ENCODE data around the gene ATP5MG. TPM values are rescaled to one million over a fixed set of nuclear protein-coding genes. Genes with fewer than 3 reads are reported as not detected.

Gene ATP5MG
- total and polyA plus RNA-seq, 2 of the 8 experiments (the other 6 are each of a cell fraction or from before 2014, with no cell fraction given), result 237 to 464 TPM

- TF ChIP-seq SIRT6 (IDR thresholded peaks at IDR 0.05; ENCODE audit: low read length) (no peak), SP1 (IDR thresholded peaks at IDR 0.05; ENCODE audit: low read depth, low read length) (no peak), EZH2 (IDR thresholded peaks at IDR 0.05; ENCODE audit: low read depth, low read length, severe bottlenecking) (no peak), BACH1 (IDR thresholded peaks at IDR 0.05; ENCODE audit: low read length) (no peak), GTF2F1 (IDR thresholded peaks at IDR 0.05; ENCODE audit: borderline replicate concordance, low read depth, low read length) (no peak), CBX5 (IDR thresholded peaks at IDR 0.05; ENCODE audit: low read depth, low read length) (no peak), TBP (IDR thresholded peaks at IDR 0.05; ENCODE audit: low read depth, low read length) (no peak)
Observed at GRCh38 chr11:118397448-118397847, 4.0 kb upstream of the ATP5MG start (continued).
